ENCODE measurements around the gene CATSPER1. TPM values are rescaled to one million over a fixed set of nuclear protein-coding genes. Genes with fewer than 3 reads are reported as not detected.
A peak's percentile ranks its signal among the peaks of the same experiment; 100 is the strongest.
"Not testable (repeated sequence)": the region's sequence is repeated elsewhere in the genome, so short reads cannot be mapped to it uniquely, and the experiment has no call there.

Gene CATSPER1
- total RNA-seq, 4 donors from 2014 or later: 0.87 TPM; not detected in 3

GRCh38 chr11:66036334-66036710, 10.0 kb upstream of the CATSPER1 start:
- Histone ChIP-seq H3K36me3 (no peaks in the 10 kb centered on the region), H3K27me3 (no peaks in the 10 kb centered on the region), H3K9me3 (no peaks in the 10 kb centered on the region), H3K4me3 (no peak overlapping the region), H3K4me1 (no peaks in the 10 kb centered on the region), H3K27ac (no peak overlapping the region)
- WGBS, 2 donors: 75 to 80% methylated on average over 5 of the region's 5 CpGs
- TF ChIP-seq POLR2A (IDR thresholded peaks at IDR 0.05) (no peak), EP300 (IDR thresholded peaks at IDR 0.05) (no peak), CTCF (IDR thresholded peaks at IDR 0.05) (no peak)
- DNase-seq (ENCODE audit: low spot score in 2 of 2): no peak

GRCh38 chr11:66035653-66036333, 9.5 kb upstream of the CATSPER1 start:
- DNase-seq (ENCODE audit: low spot score in 2 of 2): no peak
- no peaks in the 10 kb centered on the region for H3K36me3 ChIP-seq
- H3K4me1 ChIP-seq: no peaks in the 10 kb centered on the region
- 65 to 71% methylated on average over 9 of the region's 9 CpGs for WGBS, 2 donors
- H3K4me3 ChIP-seq: no peak overlapping the region
- no peaks in the 10 kb centered on the region for H3K9me3 ChIP-seq
- H3K27me3 ChIP-seq: no peaks in the 10 kb centered on the region
- no peak overlapping the region for H3K27ac ChIP-seq
- TF ChIP-seq CTCF (IDR thresholded peaks at IDR 0.05): no peak
- TF ChIP-seq EP300 (IDR thresholded peaks at IDR 0.05): no peak
- no peak for TF ChIP-seq POLR2A (IDR thresholded peaks at IDR 0.05)

- TF ChIP-seq EP300 (IDR thresholded peaks at IDR 0.05) (no peak), CTCF (IDR thresholded peaks at IDR 0.05) (no peak), POLR2A (IDR thresholded peaks at IDR 0.05) (no peak)
- Histone ChIP-seq H3K27ac (no peak overlapping the region), H3K4me1 (no peaks in the 10 kb centered on the region), H3K4me3 (no peak overlapping the region), H3K36me3 (no peaks in the 10 kb centered on the region), H3K9me3 (no peaks in the 10 kb centered on the region), H3K27me3 (no peaks in the 10 kb centered on the region)
- no peak for DNase-seq (ENCODE audit: low spot score in 2 of 2)
- WGBS, 2 donors: 80% methylated on average over 8 of the region's 8 CpGs
Measured at GRCh38 chr11:66032957-66033735, 6.9 kb upstream of the CATSPER1 start.

- H3K4me1 ChIP-seq: peaks cover 0 to 13% (median 1%) of the 10 kb centered on the region in 4 donors
- not testable (repeated sequence) for DNase-seq (ENCODE audit: low spot score in 2 of 2); H3K9me3 ChIP-seq; H3K36me3 ChIP-seq; H3K27ac ChIP-seq; H3K4me3 ChIP-seq; H3K27me3 ChIP-seq
- 87 to 92% methylated on average over 5 of the region's 5 CpGs for WGBS, 2 donors
Measured at GRCh38 chr11:66023186-66023440, 3.2 kb downstream of the CATSPER1 start.

- Histone ChIP-seq H3K27me3 (no peaks in the 10 kb centered on the region), H3K4me3 (no peak overlapping the region), H3K36me3 (no peaks in the 10 kb centered on the region), H3K4me1 (peaks cover 0 to 13% (median 1%) of the 10 kb centered on the region in 4 donors), H3K27ac (no peak overlapping the region), H3K9me3 (no peaks in the 10 kb centered on the region)
- peak; percentile 49 to 69 for DNase-seq (ENCODE audit: low spot score in 2 of 2)
- 19 to 24% methylated on average over 42 to 45 of the region's 46 CpGs for WGBS, 2 donors
- TF ChIP-seq EP300 (IDR thresholded peaks at IDR 0.05) (no peak), POLR2A (IDR thresholded peaks at IDR 0.05) (no peak), CTCF (IDR thresholded peaks at IDR 0.05) (peak; percentile 90 to 95 (median 91))
Measured at GRCh38 chr11:66022401-66023185, 3.7 kb downstream of the CATSPER1 start.
